ENCODE data around the gene ZNRF3.
A peak's percentile ranks its signal among the peaks of the same experiment; 100 is the strongest.

The ZNRF3 gene

GRCh38 chr22:28899199-28899853 lies 16.0 kb downstream of the ZNRF3 start:
- no peaks in the 10 kb centered on the region for H3K9me3 ChIP-seq (ENCODE audit: control insufficient read depth, insufficient read depth, low read depth, low read length)
- H3K27ac ChIP-seq (ENCODE audit: extremely low read depth, low read depth, low read length) = no peak overlapping the region
- no peak overlapping the region for H3K4me3 ChIP-seq (ENCODE audit: low read depth, low read length)
- CTCF ChIA-PET = no interaction called here
- TF ChIP-seq PRDM10 (tag by site-specific recombination; IDR thresholded peaks at IDR 0.05) = peak; percentile 75
- no peak for TF ChIP-seq ATF2 (tag by site-specific recombination; IDR thresholded peaks at IDR 0.05; ENCODE audit: low read depth)
- POLR2A ChIA-PET = interaction anchor here (0.7 kb wide), 1 partner anchor 13 kb away, joined by 3 read pairs; no protein-coding TSS in a partner anchor
- peaks cover 9% of the 10 kb centered on the region for H3K4me1 ChIP-seq (ENCODE audit: control insufficient read depth, insufficient read depth, low read length)
- no peaks in the 10 kb centered on the region for H3K36me3 ChIP-seq (ENCODE audit: control insufficient read depth in 2 of 2, insufficient read depth in 1 of 2, low read length in 2 of 2)

GRCh38 chr22:28900379-28900925 lies 17.1 kb downstream of the ZNRF3 start:
- Histone ChIP-seq H3K4me1 (ENCODE audit: control insufficient read depth, insufficient read depth, low read length) (peaks cover 17% of the 10 kb centered on the region), H3K9me3 (ENCODE audit: control insufficient read depth, insufficient read depth, low read depth, low read length) (no peaks in the 10 kb centered on the region), H3K36me3 (ENCODE audit: control insufficient read depth in 2 of 2, insufficient read depth in 1 of 2, low read length in 2 of 2) (no peaks in the 10 kb centered on the region), H3K27ac (ENCODE audit: extremely low read depth, low read depth, low read length) (no peak overlapping the region), H3K4me3 (ENCODE audit: low read depth, low read length) (no peak overlapping the region)
- POLR2A ChIA-PET = interaction anchor here (0.8 kb wide), 1 partner anchor 17 kb away, joined by 3 read pairs; the partner anchor contains the start of gene ZNRF3
- TF ChIP-seq KLF1 (tag by site-specific recombination; IDR thresholded peaks at IDR 0.05) (peak; percentile 47; the same call in 1 of the 2 replicates), ZNF324 (tag by site-specific recombination; IDR thresholded peaks at IDR 0.05) (no peak), ZNF791 (tag by site-specific recombination; IDR thresholded peaks at IDR 0.05) (no peak)
- CTCF ChIA-PET = interaction anchor here (0.8 kb wide), 1 partner anchor 9 kb away, joined by 3 read pairs; no protein-coding TSS in a partner anchor

- H3K4me1 ChIP-seq (ENCODE audit: control insufficient read depth, insufficient read depth, low read length) = peaks cover 17% of the 10 kb centered on the region
- no peak overlapping the region for H3K4me3 ChIP-seq (ENCODE audit: low read depth, low read length)
- POLR2A ChIA-PET = no interaction called here
- no peaks in the 10 kb centered on the region for H3K9me3 ChIP-seq (ENCODE audit: control insufficient read depth, insufficient read depth, low read depth, low read length)
- H3K36me3 ChIP-seq (ENCODE audit: control insufficient read depth in 2 of 2, insufficient read depth in 1 of 2, low read length in 2 of 2) = no peaks in the 10 kb centered on the region
- CTCF ChIA-PET = no interaction called here
- H3K27ac ChIP-seq (ENCODE audit: extremely low read depth, low read depth, low read length) = no peak overlapping the region
- no peak for TF ChIP-seq ZNF391 (tag by site-specific recombination; IDR thresholded peaks at IDR 0.05; ENCODE audit: borderline replicate concordance, low read depth)
- TF ChIP-seq ZNF660 (tag by site-specific recombination; IDR thresholded peaks at IDR 0.05) = no peak
- no peak for TF ChIP-seq ZNF658 (tag by site-specific recombination; IDR thresholded peaks at IDR 0.05)
- TF ChIP-seq SP3 (tag by site-specific recombination; IDR thresholded peaks at IDR 0.05) = no peak
- no peak for TF ChIP-seq PRDM4 (tag by site-specific recombination; IDR thresholded peaks at IDR 0.05)
- no peak for TF ChIP-seq ZBTB21 (tag by site-specific recombination; IDR thresholded peaks at IDR 0.05)
- no peak for TF ChIP-seq ZNF10 (tag by site-specific recombination; IDR thresholded peaks at IDR 0.05)
- TF ChIP-seq ZNF274 (IDR thresholded peaks at IDR 0.05; ENCODE audit: low read length) = no peak
- no peak for TF ChIP-seq ZNF274 (tag by site-specific recombination; IDR thresholded peaks at IDR 0.05; ENCODE audit: borderline replicate concordance)
- TF ChIP-seq EGR2 (tag by site-specific recombination; IDR thresholded peaks at IDR 0.05; ENCODE audit: low read depth) = no peak
- TF ChIP-seq ZNF138 (tag by site-specific recombination; IDR thresholded peaks at IDR 0.05; ENCODE audit: borderline replicate concordance) = no peak
- no peak for TF ChIP-seq ZNF133 (tag by site-specific recombination; IDR thresholded peaks at IDR 0.05)
- TF ChIP-seq ZNF140 (tag by site-specific recombination; IDR thresholded peaks at IDR 0.05) = no peak
- no peak for TF ChIP-seq ZFP37 (tag by site-specific recombination; IDR thresholded peaks at IDR 0.05)
- TF ChIP-seq ZXDB (tag by site-specific recombination; IDR thresholded peaks at IDR 0.05) = no peak
- no peak for TF ChIP-seq ZNF202 (tag by site-specific recombination; IDR thresholded peaks at IDR 0.05; ENCODE audit: borderline replicate concordance)
- no peak for TF ChIP-seq ZBTB48 (tag by site-specific recombination; IDR thresholded peaks at IDR 0.05)
- TF ChIP-seq BCL11A (tag by site-specific recombination; IDR thresholded peaks at IDR 0.05; ENCODE audit: low read depth) = no peak
- TF ChIP-seq TCF7L2 (IDR thresholded peaks at IDR 0.05; ENCODE audit: borderline replicate concordance, low read depth, low read length) = no peak
- TF ChIP-seq ZNF157 (tag by site-specific recombination; IDR thresholded peaks at IDR 0.05) = no peak
These were observed 19.1 kb downstream of the ZNRF3 start for GRCh38 chr22:28902490-28902889.
